DMS 273 treated with DMSO at 0.1 percent for 48 hours (cell line): Measurements from ENCODE around the gene PNPLA5.
"Not testable (repeated sequence)": the region's sequence is repeated elsewhere in the genome, so short reads cannot be mapped to it uniquely, and the experiment has no call there.

Source experiments
- DNase-seq: peaks from one replicate; lab custom pipeline; 2025; lab: John Stamatoyannopoulos, UW

The PNPLA5 gene

DNA sequence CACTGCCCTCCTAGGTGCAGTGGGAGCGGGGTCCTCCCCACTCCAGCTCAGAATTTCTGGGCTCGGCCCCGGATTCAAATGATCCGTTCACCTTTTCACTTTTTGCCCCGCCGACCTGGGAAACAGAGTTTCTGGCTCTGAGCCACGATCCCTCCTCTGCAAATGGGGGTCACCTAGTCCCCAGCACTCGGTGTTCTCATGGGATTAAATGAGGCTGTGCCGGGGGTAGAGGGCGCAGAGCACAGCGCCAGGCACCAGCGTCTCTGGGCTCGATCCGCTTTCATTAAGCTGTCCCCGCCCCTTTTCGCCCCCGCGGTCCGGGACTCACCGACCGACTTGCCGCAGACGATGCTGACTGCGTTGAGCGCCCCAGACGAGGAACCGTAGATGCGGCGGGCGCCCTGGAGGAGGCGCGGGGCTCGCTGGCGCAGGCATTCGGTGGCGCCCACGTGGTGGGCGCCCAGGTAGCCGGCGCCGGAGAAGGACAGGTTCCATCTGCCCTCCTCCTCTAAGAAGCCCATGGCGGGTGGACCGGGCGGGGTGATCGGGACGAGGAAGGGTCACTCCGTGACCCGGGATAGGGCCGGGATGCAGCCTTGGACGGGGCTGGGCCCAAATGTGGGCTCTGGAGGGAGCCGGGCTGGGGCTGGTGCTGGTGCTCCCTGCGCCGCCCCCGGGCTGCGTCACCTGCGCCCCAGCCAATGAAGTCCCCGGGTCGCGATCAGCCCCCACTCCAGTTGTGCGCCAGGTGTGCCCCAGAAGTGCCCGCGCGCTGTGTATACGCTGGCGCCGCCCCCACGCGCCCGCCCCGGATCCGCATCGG is at the start of gene PNPLA5:
TSS of gene PNPLA5 (minus strand) at position 654 of the 823 bp plus-strand sequence. CDS start at position 521, 133 bp downstream.
- DNase-seq = no peak

DNA sequence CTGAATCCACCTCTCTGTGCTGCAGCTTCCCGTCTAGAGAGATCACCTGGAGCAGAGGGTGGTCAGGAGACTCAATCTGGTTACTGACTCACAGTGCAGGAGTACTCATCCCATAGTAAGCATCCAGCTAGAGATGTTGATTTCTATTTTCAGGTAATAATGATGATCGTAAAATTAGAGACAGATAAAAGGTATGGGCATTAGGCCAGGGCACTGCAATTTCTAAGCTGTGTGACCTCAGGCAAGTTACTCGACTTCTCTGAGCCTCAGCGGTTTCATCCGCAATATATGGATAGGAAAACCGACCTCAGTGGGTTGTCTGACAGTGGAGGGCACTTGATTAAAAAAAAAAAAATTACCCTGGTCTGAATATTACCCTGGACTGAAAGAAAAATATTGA is 49.6 kb upstream of the PNPLA5 start:
- DNase-seq = no peak

DNA sequence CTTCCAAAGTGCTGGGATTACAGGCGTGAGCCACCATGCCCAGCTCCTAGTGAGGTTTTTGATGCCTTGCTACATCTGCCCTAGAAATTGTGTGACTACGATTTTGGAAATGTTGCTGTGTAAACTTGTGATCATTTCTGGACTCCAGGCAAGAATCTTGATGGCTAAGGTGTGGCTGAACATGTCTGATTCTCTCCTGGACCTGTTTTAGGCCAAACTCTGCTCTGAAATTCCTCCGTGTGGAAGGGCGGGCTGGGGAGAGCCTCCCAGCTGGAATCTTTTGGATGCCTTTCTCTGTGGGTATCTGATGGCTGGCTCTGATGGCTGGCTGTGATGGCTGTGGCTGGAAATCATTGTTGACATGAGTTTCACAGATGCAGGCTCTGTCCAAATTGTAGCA is 40.0 kb upstream of the PNPLA5 start:
- DNase-seq = no peak

DNA sequence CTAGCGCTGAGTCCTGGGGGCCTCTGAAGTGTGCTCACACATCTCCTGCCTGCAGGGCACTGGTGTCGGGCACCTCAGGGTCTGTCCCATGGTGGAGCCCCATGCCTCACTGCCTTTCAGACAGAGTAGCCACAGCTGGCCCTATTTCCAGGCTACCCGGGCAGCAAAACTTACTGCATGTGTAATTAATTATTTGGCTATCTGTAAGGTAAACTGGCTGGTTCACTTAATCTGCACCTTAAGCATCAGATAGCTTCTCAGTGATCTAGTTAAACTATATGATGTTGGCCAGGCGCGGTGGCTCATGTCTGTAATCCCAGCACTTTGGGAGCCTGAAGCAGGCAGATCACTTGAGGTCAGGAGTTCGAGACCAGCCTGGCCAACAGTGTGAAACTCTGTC is 37.1 kb upstream of the PNPLA5 start:
- no peak for DNase-seq

DNA sequence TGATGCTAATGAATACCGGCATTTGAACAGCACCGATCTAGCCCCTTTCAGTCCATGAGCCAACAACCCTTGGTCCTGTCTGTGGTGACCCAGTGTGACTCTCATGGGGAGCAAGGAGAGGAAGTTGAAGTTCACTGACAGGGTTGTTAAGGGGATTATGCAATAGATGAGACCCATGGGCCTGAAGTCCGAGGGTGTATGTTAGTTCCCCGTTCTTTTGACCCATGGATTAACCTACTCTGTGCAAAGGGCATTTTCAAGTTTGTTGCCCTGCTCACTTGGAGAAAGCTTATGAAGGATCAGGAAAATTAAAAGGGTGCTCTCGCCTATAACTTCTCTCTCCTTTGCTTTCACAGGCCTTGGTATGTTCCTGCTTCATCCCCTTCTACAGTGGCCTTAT is 36.7 kb upstream of the PNPLA5 start:
- no peak for DNase-seq

GRCh38 chr22:43926349-43926710 is 34.5 kb upstream of the PNPLA5 start:
- no peak for DNase-seq

DNA sequence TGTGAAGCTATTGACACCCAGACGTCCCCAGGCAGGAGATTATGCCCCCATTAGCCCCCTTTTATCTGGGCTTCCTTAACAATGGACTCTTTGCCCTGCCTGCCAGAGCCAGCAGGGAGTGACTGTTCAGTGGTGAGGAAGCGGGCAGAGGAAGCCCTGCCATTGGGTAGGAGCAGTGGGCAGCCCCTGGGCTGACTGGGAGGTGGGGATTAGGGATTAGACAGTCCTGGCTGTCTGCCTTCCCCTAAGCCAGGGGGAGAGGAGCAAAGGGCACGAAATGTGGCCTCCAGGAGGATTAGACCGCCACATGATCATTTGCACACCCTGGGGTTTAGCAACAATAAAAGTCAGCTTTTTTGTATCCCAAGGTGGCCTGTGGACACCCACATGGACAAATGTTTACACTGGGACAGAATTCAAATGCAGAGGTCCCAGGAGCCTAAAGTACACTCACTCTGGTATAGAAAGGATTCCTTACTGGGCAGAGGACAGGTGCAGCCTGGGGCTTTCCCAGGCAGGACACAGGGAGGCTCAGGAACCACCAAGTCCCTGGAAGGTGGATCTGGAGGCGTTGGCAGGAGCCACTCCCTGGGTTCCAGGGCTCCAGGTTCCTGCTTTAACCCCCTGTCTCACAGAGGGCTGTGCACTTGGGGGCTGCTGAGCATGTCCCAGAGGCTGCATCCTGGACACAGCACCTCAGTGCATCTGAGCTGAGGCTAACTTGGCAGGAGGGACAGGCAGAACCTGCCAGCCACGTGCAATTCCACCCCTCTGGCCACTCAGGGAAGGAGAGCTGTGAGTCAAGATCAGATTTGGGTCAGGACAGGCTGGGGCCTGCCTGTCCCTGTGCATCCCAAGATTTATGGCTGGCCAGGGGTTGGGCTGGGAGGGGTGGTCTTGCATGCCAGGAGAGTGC is 33.9 kb upstream of the PNPLA5 start:
- DNase-seq = no peak

GRCh38 chr22:43924877-43925276 is 33.1 kb upstream of the PNPLA5 start:
- DNase-seq = no peak

GRCh38 chr22:43923631-43924464 is 32.0 kb upstream of the PNPLA5 start, which contains the start of gene PNPLA3:
TSS of gene PNPLA3 (plus strand) at chr22:43923805. CDS start at chr22:43923912, 107 bp downstream.
- peak; percentile 40 for DNase-seq

GRCh38 chr22:43923191-43923590 is 31.4 kb upstream of the PNPLA5 start:
- no peak for DNase-seq

- no peak for DNase-seq
These were observed 30.3 kb upstream of the PNPLA5 start for GRCh38 chr22:43922123-43922522.

DNA sequence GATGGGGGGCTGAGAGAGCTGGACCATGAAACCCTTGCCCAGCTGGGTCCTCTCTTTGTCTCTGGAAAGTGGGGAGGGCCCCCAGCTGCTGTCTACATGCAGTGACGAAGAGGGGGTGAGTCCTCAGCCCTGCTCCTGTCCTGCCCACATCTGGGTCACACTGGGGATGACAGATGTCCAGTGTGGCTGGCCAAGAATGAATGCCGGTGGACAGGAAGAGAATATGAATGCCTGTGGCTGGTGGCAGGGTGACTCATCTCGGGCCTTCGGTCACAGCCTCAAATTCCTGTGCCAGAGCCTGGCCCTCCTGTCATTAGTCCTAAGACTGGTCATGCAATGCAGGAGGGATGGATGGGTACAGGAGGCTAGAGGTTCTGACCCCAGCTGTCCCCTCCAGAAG is 29.6 kb upstream of the PNPLA5 start:
- DNase-seq = no peak

GRCh38 chr22:43919106-43919973 is 27.5 kb upstream of the PNPLA5 start:
- DNase-seq = no peak

DNA sequence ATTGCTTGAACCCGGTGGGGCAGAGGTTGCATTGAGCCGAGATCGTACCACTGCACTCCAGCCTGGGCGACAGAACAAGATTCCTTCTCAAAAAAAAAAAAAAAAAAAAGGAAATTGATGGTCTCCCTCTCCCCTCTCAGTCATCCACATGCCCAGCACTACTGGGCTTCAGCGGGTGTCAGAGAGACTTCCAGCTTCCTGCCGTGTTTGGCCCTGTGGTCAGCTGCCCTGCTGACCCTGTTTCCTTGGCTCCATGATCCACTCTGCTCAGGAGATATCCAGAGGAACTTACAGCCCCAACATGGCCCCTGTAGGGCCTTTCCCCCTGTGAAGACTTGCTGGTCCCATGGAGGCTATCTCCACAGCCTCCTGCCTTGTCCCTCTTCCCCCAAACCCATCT is 25.7 kb upstream of the PNPLA5 start:
- DNase-seq = no peak

DNA sequence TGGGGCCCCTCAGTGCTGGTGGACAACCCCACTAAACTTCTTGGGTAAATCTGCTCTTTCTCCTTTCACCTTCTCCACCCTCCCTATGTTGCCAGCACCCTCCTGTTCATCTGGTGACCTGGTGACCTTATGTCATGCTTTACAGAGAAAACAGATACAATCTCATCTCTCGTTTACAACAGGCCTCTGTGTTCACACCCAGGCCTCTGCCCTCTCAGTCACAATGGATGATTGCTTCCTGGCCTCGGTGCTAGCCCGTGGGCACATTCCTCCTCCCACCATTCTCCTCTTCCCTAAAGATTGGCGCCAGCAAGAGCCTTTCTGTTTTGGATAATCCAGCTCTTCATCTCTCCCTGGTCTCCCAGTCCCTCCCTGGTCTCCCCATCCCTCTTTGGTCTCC is 19.5 kb upstream of the PNPLA5 start:
- no peak for DNase-seq

GRCh38 chr22:43910178-43910695 is 18.4 kb upstream of the PNPLA5 start:
- DNase-seq = no peak

GRCh38 chr22:43909708-43910107 is 17.9 kb upstream of the PNPLA5 start:
- no peak for DNase-seq

DNA sequence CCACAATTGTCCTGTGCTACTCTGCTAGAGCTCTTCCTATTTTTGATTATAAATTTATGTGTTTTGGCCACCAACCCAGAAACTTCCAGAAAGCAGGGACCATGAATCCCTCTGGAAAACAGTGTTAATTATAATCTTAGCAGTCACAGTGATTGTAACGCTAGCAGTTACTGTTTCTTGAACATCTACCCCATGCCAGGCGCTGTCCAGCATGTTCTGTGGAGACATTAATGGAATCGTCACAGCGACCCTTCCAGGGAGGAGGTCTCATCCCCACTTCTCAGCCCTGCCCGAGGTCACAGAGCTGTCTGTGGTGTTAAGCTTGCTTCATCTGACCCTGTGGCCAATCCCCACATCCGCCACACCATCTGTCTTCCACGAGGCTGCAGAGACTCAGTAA is 13.9 kb upstream of the PNPLA5 start:
- no peak for DNase-seq

- DNase-seq = not testable (repeated sequence)
These were observed 12.6 kb upstream of the PNPLA5 start for GRCh38 chr22:43904412-43904811.

DNA sequence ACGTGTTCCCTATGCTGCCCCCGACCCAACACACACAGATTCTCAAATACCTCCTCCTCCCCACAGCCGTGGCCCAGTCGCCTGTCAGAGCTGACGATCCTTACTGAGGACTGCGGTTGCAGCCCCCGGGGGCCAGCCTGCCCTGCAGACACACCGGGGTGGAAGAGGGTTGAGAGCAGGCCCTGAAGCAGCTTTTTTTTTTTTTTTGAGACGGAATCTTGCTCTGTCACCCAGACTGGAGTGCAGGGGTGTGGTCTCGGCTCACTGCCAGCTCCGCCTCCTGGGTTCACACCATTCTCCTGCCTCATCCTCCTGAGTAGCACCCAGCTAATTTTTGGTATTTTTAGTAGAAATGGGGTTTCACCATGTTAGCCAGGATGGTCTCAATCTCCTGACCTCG is 11.2 kb upstream of the PNPLA5 start:
- not testable (repeated sequence) for DNase-seq
